HepG2 (cell line): ENCODE data around the gene ECE2. TPM values are rescaled to one million over a fixed set of nuclear protein-coding genes. Genes with fewer than 3 reads are reported as not detected.

Source experiments
- ATF3 ChIP-seq: sonication (generic); formaldehyde crosslinking; IDR thresholded peaks from 2 replicates; pipeline ENCODE4 v1.4.0; 2020; ENCODE audit warnings: missing genetic modification reagents
- ATF4 ChIP-seq, 2 experiments: fragments of 450-650 bp in 1 of 2; sonication (generic) in 1 of 2; formaldehyde crosslinking; IDR thresholded peaks; 2 replicates each; pipeline versions ENCODE4 v1.5.0 to v1.8.0; 2020 to 2022; ENCODE audit warnings: mild to moderate bottlenecking in 1 of 2, missing genetic modification reagents in 1 of 2
- BCL6 ChIP-seq: IDR thresholded peaks from 2 replicates; pipeline ENCODE4 v1.6.1; 2016; ENCODE audit warnings: missing genetic modification reagents, missing compliant biosample characterization
- BRCA1 ChIP-seq: sonication (generic); formaldehyde crosslinking; IDR thresholded peaks from 2 replicates; pipeline ENCODE4 v1.4.0; 2020; ENCODE audit warnings: missing genetic modification reagents
- DPF2 ChIP-seq: sonication (generic); formaldehyde crosslinking; IDR thresholded peaks from 2 replicates; pipeline ENCODE4 v1.4.0; 2020; ENCODE audit warnings: mild to moderate bottlenecking, low read depth, missing genetic modification reagents, borderline replicate concordance
- E2F1 ChIP-seq: sonication (generic); formaldehyde crosslinking; IDR thresholded peaks from 2 replicates; pipeline ENCODE4 v1.5.0; 2020; ENCODE audit warnings: missing genetic modification reagents
- ELF1 ChIP-seq: sonication (generic); formaldehyde crosslinking; IDR thresholded peaks from 2 replicates; pipeline ENCODE4 v1.4.0; 2020; ENCODE audit warnings: missing genetic modification reagents
- HCFC1 ChIP-seq: fragments of 150-350 bp; IDR thresholded peaks from 2 replicates; pipeline ENCODE4 v1.6.1; 2014; ENCODE audit warnings: low read depth, low read length
- HNF1A ChIP-seq, 2 experiments: sonication (generic) in 1 of 2; formaldehyde crosslinking in 1 of 2; IDR thresholded peaks; 2 replicates each; pipeline versions ENCODE4 v1.4.0 to v1.6.1; 2016 to 2020; ENCODE audit warnings: borderline replicate concordance in 1 of 2, low read depth in 1 of 2, mild to moderate bottlenecking in 1 of 2, missing genetic modification reagents in 1 of 2
- KMT2B ChIP-seq: IDR thresholded peaks from 2 replicates; pipeline ENCODE4 v1.6.1; 2016; ENCODE audit warnings: missing genetic modification reagents, missing compliant biosample characterization
- NR2F6 ChIP-seq, 2 experiments: IDR thresholded peaks; 2 replicates each; pipeline ENCODE4 v1.6.1; 2016; ENCODE audit warnings: antibody characterized with exemption in 1 of 2, mild to moderate bottlenecking in 1 of 2
- PPARG ChIP-seq: conservative IDR thresholded peaks from 2 replicates; pipeline ENCODE4 v1.6.1; 2016; ENCODE audit warnings: missing biosample characterization, missing genetic modification reagents
- SNRNP70 ChIP-seq: fragments of 200-400 bp; formaldehyde crosslinking; IDR thresholded peaks from 2 replicates; pipeline ENCODE4 v1.6.1; 2017; ENCODE audit warnings: mild to moderate bottlenecking, low read depth, low read length, moderate library complexity
- SSRP1 ChIP-seq: IDR thresholded peaks from 2 replicates; pipeline ENCODE4 v1.6.1; 2016; ENCODE audit warnings: control low read depth
- TEAD2 ChIP-seq: sonication (generic); formaldehyde crosslinking; IDR thresholded peaks from 2 replicates; pipeline ENCODE4 v1.9.0; 2021; ENCODE audit warnings: missing genetic modification reagents
- USF2 ChIP-seq, 2 experiments: sonication (generic) in 1 of 2; formaldehyde crosslinking in 1 of 2; IDR thresholded peaks; 2 replicates each; pipeline versions ENCODE4 v1.5.1 to v1.6.1; 2011 to 2020; ENCODE audit warnings: borderline replicate concordance in 1 of 2, low read depth in 1 of 2, low read length in 1 of 2, mild to moderate bottlenecking in 1 of 2, missing genetic modification reagents in 1 of 2, moderate library complexity in 1 of 2
- XBP1 ChIP-seq: sonication (generic); formaldehyde crosslinking; IDR thresholded peaks from 2 replicates; pipeline ENCODE4 v1.5.0; 2020; ENCODE audit warnings: missing genetic modification reagents
- ZNF205 ChIP-seq: IDR thresholded peaks from 2 replicates; pipeline ENCODE4 v1.6.1; 2018; ENCODE audit warnings: missing biosample characterization, missing genetic modification reagents
- ZNF441 ChIP-seq: sonication (generic); formaldehyde crosslinking; IDR thresholded peaks from 2 replicates; pipeline ENCODE4 v1.7.0; 2021; ENCODE audit warnings: missing genetic modification reagents, borderline replicate concordance
- ZNF75D ChIP-seq: sonication (generic); formaldehyde crosslinking; IDR thresholded peaks from 2 replicates; pipeline ENCODE4 v1.8.1; 2023; ENCODE audit warnings: missing genetic modification reagents, mild to moderate bottlenecking, borderline replicate concordance
- polyA plus RNA-seq, 8 experiments: library from polyadenylated mRNA; depleted of rRNA in 3 of 8; stranded (reverse) in 7 of 8; unstranded in 1 of 8; fragments of >200 nt; fragmentation: Illumina TruSeq in 4 of 8; extraction: Trizol in 4 of 8; gene quantifications; 2 replicates each; pipeline versions ENCODE4 v1.2.1 to v1.2.3, GENCODE V29; 2011 to 2016; ENCODE audit warnings: low read depth in 4 of 8, missing spikeins in 1 of 8, mixed read lengths in 1 of 8; ENCODE audit not compliant: insufficient read depth in 1 of 8
- total RNA-seq, 5 experiments: library from RNA; depleted of rRNA; stranded (reverse); fragments of >200 nt; fragmentation: Illumina TruSeq; extraction: Trizol; gene quantifications; 2 replicates each; pipeline ENCODE4 v1.2.3, GENCODE V29; 2016; ENCODE audit warnings: low read depth in 1 of 5

ECE2 gene
- total and polyA plus RNA-seq, 2 of the 13 experiments (the other 11 are each of a cell fraction or from before 2014, with no cell fraction given) = not detected

- TF ChIP-seq XBP1 (CRISPR knock-in tag) = no peak
- no peak for TF ChIP-seq ZNF75D (CRISPR knock-in tag)
- TF ChIP-seq E2F1 (CRISPR knock-in tag) = no peak; the same call in 1 of the 2 replicates
- TF ChIP-seq SSRP1 = no peak
- peak; percentile 46; the same call in 1 of the 2 replicates for TF ChIP-seq HCFC1
- no peak for TF ChIP-seq ATF3 (CRISPR knock-in tag)
- TF ChIP-seq BCL6 (CRISPR knock-in tag) = peak; percentile 17; the same call in 1 of the 2 replicates
- TF ChIP-seq TEAD2 (CRISPR knock-in tag) = no peak
- TF ChIP-seq KMT2B = no peak
- TF ChIP-seq SNRNP70 = no peak
- no peak for TF ChIP-seq NR2F6 (IDR thresholded peaks at IDR 0.05)
- TF ChIP-seq NR2F6 (CRISPR knock-in tag; IDR thresholded peaks at IDR 0.05) = peak; percentile 35; the same call in 1 of the 2 replicates
- TF ChIP-seq ZNF441 (CRISPR knock-in tag) = peak; percentile 66; the same call in 1 of the 2 replicates
- TF ChIP-seq DPF2 (CRISPR knock-in tag) = no peak
- TF ChIP-seq ELF1 = peak; percentile 76
- TF ChIP-seq USF2 (IDR thresholded peaks at IDR 0.05; ENCODE audit: low read depth, low read length) = no peak
- no peak for TF ChIP-seq USF2 (CRISPR knock-in tag; IDR thresholded peaks at IDR 0.05; ENCODE audit: borderline replicate concordance)
- no peak for TF ChIP-seq ZNF205
- 0 out of 2 replicates have a peak, but pooled peaks have one; percentile 23 for TF ChIP-seq HNF1A (IDR thresholded peaks at IDR 0.05; ENCODE audit: low read depth)
- TF ChIP-seq HNF1A (CRISPR knock-in tag; IDR thresholded peaks at IDR 0.05; ENCODE audit: borderline replicate concordance) = peak; percentile 49; the same call in 1 of the 2 replicates
- no peak for TF ChIP-seq PPARG (CRISPR knock-in tag)
- no peak for TF ChIP-seq ATF4 (CRISPR knock-in tag; IDR thresholded peaks at IDR 0.05)
- TF ChIP-seq BRCA1 = 0 out of 2 replicates have a peak, but pooled peaks have one; percentile 83
Measured at GRCh38 chr3:184249412-184250166, 26.2 kb upstream of the ECE2 start, which contains the start of gene EEF1AKMT4 (continued).
